ENCODE measurements around the gene CDH4. TPM values are rescaled to one million over a fixed set of nuclear protein-coding genes. Genes with fewer than 3 reads are reported as not detected.

The CDH4 gene
- 10.8 and 11.6 TPM in 2 replicates for total RNA-seq

DNA sequence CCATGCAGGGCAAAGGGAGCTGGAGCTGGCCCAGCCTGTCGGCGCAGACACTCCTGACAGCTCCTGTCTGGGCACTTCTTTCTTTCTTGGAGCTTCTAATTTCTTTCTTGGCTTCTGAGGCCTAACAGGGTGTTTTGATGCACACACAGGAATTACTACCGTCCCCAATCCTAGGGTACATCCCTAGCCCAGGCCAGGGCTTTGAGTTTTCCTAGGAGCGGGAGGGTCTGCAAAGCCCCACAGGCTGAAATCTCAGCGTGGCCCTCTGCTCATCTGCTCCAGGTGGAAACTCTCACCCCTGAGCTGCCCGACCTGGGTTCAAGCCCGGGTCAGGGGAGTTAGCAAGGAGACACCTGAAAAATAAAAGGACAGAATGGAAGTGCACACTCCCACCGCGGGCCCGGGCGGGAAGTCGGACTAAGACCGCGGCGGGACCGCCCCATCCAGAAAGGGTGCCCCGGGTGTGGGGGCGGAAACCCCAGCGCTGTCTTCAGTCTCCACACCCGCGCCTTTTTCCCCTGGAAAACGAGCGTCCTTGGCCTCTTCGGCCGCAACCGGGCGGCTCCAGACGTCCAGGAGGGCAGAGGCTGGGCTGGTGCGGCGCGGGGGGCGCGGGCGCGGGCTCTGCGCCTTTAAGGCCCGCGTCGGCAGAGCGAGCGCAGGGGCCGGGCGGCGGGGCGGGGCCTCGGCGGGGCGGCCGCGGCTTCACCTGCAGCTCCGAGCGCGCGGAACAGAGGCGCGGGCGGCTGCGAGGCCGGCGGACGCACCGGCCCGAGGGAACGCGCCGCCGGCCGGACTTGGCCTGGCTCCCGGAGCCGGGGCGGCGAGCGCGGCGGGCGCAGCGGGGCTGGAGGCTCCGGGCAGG is at the start of gene CDH4:
TSS of gene CDH4 (plus strand) at position 733 of the 865 bp plus-strand sequence.

